COLO829 (cell line): ENCODE measurements around the gene ADD3.
"Not testable (repeated sequence)": the region's sequence is repeated elsewhere in the genome, so short reads cannot be mapped to it uniquely, and the experiment has no call there.

Experiments used
- DNase-seq: peaks from one replicate; pipeline ENCODE4 v3.0.0; 2012; ENCODE audit warnings: low spot score

Gene ADD3

GRCh38 chr10:110107430-110107829 lies 99.6 kb downstream of the ADD3 start:
- DNase-seq: no peak

GRCh38 chr10:110107887-110108286 lies 100.1 kb downstream of the ADD3 start:
- no peak for DNase-seq

- no peak for DNase-seq
These were observed 101.7 kb downstream of the ADD3 start for GRCh38 chr10:110109511-110109910.

- DNase-seq: no peak
These were observed 102.6 kb downstream of the ADD3 start for GRCh38 chr10:110110338-110110737.

- DNase-seq: no peak
These were observed 106.0 kb downstream of the ADD3 start for GRCh38 chr10:110113670-110114337.

- DNase-seq: not testable (repeated sequence)
These were observed 106.9 kb downstream of the ADD3 start for GRCh38 chr10:110114668-110115067.

- no peak for DNase-seq
These were observed 108.2 kb downstream of the ADD3 start for GRCh38 chr10:110115784-110116520.

GRCh38 chr10:110118891-110119621 lies 111.3 kb downstream of the ADD3 start:
- DNase-seq: no peak

- no peak for DNase-seq
These were observed 115.8 kb downstream of the ADD3 start for GRCh38 chr10:110123594-110123993.

- DNase-seq: no peak
These were observed 121.7 kb downstream of the ADD3 start for GRCh38 chr10:110129490-110129889.

GRCh38 chr10:110134917-110135316 lies 127.1 kb downstream of the ADD3 start:
- no peak for DNase-seq

- DNase-seq: not testable (repeated sequence)
These were observed 128.1 kb downstream of the ADD3 start for GRCh38 chr10:110135836-110136235.

GRCh38 chr10:110137142-110137545 lies 129.4 kb downstream of the ADD3 start:
- peak; percentile 56 for DNase-seq

GRCh38 chr10:110138197-110138812 lies 130.5 kb downstream of the ADD3 start:
- peak; percentile 40 for DNase-seq

- no peak for DNase-seq
These were observed 133.4 kb downstream of the ADD3 start for GRCh38 chr10:110141185-110141584.

GRCh38 chr10:110141871-110142635 lies 134.3 kb downstream of the ADD3 start:
- no peak for DNase-seq

- no peak for DNase-seq
These were observed 135.2 kb downstream of the ADD3 start for GRCh38 chr10:110142965-110143364.

- DNase-seq: no peak
These were observed 136.7 kb downstream of the ADD3 start for GRCh38 chr10:110144507-110144906.

GRCh38 chr10:110147961-110148360 lies 140.2 kb downstream of the ADD3 start:
- DNase-seq: no peak

- no peak for DNase-seq
These were observed 141.5 kb downstream of the ADD3 start for GRCh38 chr10:110149259-110149658.

- DNase-seq: no peak
These were observed 142.3 kb downstream of the ADD3 start for GRCh38 chr10:110150046-110150445.

GRCh38 chr10:110150981-110151380 lies 143.2 kb downstream of the ADD3 start:
- DNase-seq: no peak
